DMS 273 (cell line): Measurements from ENCODE around the gene ZNF326.
"Not testable (repeated sequence)": the region's sequence is repeated elsewhere in the genome, so short reads cannot be mapped to it uniquely, and the experiment has no call there.

ENCODE experiments used
- DNase-seq: peaks from one replicate; lab custom pipeline; 2025; ENCODE audit not compliant: unreplicated experiment; lab: John Stamatoyannopoulos, UW

ZNF326 gene

DNA sequence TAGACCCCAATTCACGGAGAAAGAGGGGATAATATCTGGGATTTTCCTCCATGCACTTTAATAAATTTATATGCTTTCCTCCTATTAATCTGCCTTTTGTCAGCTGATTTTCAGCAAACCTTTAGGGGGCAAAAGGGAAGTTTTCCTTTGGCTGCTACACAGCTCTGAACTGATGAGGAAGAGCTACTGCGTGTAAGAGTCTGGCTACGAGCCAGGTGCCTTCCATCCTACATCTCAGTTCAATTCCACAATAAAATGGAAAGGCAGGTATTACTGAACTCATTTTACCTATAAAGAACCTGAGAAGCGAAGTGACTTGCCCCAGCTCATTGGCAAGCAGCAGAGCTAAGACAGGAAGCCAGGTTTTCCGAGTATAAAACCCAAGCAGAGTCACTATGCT, 28.3 kb upstream of the ZNF326 start:
- no peak for DNase-seq

DNA sequence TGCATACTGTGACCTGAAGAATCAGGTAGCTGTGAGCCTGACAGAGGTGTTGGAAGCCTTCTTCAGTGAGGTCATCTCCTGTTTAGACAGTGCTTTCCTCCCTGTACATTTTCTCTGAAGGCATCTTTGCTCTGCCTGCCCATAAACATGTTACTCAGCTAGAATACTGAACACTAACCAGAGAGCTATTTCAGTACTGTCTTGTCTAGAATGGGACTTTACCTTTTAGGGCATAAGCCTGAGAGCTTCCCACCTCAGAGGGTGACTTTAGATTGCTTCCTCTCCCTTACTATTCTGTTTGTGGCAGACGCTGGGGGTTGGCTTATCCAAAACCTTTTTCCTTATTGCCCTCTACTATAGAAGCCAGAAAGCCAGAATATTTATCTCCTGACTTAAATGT, 23.3 kb upstream of the ZNF326 start:
- no peak for DNase-seq

DNA sequence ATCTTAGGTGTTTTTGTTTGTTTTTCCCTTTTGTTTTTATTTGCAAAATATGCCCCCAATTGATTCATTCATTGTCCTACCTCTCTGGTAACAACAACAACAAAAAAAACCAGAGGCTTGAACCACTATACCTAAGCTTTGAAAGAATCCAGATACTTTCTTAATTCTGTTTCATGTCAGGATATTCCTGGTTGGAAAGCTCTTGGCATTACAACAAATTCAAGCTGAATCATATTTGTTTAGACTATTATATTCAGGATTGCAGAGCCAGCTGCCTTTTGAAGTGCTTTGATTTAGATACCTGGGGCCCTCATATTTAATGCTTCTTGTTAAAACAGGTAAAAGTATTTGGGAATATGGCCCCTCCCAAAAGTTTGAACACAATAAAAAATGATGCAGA, 22.9 kb upstream of the ZNF326 start:
- DNase-seq: no peak

DNA sequence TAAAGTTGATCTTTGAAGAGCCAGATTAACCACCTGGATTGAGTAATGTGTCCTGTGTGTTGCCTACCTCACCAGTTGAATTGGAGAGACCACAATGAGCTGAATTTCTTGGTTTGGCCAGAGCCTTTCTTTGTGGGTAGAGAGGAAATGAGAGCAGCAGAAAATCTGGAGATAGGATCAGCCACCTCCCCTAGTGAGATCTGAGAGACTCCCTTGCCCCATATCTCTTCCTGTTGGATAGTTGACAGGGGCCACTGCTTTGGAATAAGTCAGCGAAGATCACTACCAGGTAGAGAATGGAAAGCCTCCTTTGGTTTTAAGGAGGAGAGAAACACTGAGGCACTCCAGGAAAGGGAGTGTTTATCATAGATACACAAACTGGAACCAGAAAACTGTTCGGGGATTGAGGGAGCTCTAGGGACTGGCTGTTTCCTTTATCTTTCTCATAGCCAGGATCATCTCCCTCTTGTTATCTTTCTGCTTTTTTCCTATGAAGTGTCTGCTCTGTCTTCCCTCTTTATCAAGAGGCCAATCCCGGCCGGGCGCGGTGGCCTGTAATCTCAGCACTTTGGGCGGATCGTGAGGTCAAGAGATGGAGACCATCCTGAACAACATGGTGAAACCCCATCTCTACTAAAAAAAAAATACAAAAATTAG, 21.3 kb upstream of the ZNF326 start:
- no peak for DNase-seq

DNA sequence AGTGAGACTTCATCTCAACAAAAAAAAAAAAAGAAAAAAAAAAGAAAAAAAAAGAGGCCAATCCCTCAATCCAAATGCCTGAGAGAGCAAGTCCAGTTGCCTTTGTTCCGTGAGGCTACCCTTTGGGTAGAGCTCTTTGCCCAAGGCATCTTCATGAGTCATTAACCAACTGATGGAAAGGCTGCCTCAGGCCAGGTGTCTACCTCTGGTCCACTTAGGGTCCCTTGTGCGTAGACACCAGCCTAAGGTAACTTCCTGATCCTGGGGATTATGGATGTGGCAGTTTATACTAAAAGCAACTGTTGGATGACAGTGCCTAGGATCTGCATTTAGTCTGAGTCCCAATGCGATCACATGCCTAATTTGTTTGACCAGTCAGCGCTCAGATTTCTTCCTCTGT, 20.7 kb upstream of the ZNF326 start:
- no peak for DNase-seq

DNA sequence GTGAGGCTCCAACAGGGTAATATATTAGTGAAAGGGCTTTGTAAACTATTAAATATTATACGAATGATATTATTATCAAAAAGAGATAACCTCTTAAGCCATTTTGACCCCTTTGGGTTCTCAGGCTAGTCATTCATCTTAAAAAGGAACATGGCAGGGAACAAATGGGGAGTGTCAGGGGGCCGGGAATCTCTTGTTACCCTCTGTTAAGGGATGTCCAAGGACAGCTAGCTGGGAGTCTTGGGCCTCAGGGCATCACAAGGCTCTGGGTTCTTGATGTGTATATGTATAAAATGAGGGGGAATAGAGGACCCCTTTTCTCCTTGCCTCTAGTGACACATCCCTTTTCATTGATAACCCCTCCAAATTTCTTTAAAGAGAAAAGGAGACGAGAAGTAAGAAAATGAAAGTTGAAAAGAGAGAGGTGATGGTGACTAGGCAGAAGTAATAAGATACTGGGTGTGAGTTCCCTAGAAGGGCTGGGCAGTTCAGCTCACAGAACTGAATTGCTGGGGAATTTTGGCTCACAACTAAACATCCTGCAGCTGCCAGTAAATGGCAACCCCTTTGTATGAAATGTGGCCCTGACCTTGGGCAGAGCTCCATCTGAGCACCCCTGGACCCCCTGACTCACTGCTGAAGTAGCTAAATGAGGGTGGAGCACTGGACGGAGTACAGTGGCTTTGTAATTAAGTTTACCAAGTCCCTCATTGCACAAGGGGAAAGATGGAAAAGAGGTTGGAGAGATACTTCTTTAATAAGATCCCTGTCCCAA, 20.0 kb upstream of the ZNF326 start:
- no peak for DNase-seq

DNA sequence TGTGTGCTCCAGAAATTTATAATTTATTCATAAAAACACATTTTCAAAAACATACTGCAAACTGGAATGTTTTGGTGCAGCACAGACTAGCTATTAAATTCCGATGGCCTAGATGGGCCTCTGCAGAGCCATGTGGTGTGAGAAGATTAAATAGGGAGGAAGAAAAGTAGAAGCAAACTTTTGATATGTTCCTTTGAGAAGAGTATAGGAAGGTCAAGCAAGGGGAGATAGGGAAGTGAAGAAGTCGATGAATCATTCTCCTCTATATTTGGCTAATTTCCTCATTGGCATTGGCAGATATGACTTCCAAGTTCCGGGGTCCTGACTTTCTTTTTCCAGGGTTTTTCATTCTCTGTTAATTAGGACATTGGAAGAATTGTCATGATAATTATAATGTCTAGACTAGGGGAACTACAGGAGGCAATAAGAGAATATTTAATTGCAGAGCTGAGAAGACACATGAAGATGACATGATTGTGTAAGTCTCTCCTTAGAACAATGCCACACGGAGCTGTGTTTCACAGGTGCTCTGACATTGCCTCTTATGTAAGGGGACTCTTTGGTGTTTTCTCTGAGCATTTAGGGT, 19.3 kb upstream of the ZNF326 start:
- DNase-seq: no peak

DNA sequence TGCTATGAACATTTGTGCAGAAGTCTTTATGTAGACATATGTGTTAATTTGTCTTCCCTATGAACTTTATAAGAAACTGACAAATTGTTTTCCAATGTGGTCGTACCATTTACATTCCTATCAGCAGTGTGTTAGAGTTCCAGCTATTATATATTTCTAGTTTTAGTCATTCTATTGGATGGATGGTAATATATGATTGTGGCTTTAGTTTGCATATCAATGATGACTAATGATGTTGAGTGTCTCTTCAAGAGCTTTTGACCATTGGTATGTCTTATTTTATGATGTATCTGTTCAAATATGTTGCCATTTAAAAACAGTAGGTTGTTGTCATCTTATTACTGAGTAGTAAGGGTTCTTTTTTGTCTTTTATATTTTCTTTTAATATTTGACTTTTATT, 16.2 kb upstream of the ZNF326 start:
- no peak for DNase-seq

DNA sequence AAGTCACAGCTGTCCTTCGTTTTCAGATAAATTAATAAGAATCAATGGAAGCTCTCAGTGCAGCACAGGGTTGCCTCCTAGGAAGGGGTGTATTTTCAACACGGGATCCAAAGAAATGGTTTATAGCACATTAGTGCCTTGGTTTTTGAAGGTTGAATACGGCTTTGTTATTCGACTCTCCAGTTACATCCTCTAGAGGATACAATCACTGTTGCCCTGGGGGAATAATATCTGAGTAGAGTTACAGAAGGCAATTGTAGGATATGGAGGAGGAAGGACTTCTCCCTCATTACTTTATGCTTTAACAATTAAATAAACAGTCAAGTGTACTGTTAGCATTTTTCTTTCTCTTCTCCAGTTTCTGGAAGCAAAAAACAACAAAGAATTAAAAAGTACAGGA, 14.3 kb upstream of the ZNF326 start:
- peak; percentile 24 for DNase-seq

DNA sequence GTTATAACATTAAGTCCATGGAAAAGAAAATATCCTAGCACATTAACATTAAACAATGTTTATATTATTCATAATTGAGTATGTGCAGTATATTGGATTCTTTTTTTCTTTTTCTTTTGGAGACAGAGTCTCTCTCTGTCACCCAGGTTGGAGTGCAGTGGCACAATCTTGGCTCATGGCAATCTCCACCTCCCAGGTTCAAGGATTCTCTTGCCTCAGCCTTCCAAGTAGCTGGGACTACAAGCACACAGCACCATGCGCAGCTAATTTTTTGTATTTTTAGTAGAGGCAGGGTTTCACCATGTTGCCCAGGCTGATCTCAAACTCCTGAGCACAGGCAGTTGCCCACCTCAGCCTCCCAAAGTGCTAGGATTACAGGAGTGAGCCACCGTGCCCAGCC, 12.1 kb upstream of the ZNF326 start:
- not testable (repeated sequence) for DNase-seq

DNA sequence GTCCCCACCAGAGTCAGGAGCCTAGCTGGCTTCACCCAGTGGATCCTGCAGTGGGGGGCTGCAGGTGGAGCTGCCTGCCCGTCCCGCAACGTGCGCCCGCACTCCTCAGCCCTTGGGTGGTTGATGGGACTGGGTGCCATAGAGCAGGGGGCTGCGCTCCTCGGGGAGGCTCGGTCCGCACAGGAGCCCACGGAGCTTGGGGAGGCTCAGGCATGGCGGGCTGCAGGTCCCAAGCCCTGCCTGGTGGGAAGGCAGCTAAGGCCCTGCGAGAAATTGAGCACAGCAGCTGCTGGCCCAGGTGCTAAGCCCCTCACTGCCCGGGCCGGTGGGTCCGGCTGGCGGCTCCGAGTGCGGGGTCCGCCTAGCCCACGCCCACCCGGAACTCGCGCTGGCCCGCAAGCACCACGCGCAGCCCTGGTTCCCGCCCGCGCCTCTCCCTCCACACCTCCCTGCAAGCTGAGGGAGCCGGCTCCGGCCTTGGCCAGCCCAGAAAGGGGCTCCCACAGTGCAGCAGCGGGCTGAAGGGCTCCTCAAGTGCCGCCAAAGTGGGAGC, 10.3 kb upstream of the ZNF326 start:
- DNase-seq: not testable (repeated sequence)

DNA sequence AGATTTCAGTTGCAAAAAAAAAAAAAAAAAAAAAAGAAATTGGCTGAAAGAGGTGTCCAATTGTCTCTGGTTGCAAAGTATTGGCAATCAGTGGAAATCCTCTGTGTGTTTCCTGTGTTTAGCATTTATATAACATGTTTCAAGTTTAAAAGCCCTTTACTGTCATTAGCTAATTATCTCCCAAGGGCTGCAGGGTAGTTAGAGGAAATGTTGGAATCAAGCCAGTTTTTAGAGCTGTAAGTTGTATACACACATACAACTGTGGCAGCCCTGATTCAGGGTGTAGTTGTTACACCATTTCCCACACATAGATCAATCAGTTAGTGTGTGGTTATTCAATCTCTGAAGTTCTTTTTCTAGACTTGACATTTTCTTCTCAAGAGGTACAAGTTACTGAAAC, 8.9 kb upstream of the ZNF326 start:
- DNase-seq: peak; percentile 55

DNA sequence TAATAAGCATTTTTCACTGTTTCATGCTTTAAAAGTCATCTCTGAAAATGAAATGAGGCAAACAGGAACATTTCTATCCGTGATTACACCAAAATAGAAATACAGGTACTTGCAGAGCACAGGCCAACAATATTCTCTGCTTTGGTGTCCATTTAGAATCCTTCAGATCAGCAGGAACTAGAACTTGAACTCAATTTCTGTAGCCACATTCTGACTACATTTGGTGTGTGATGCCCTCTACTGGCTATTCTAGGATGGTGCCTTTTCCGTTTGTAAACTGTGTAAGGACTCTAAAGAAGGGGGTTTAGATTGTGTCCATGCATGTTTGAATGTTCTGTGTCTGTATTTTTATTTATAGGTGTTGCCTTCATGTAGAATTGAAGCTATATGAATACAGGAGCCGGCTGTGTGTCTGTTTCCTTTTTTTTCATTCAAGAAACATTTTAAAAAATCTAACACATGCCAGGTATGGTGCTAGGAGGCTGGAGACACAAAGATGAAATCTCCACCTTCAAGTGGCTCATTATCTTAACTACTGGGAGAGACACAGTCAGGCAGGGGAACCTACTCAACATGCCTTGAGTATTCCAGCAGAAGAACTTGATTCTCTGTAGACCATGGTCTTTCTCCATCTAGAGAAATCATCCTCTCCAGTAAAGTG, 7.6 kb upstream of the ZNF326 start:
- DNase-seq: peak; percentile 90

DNA sequence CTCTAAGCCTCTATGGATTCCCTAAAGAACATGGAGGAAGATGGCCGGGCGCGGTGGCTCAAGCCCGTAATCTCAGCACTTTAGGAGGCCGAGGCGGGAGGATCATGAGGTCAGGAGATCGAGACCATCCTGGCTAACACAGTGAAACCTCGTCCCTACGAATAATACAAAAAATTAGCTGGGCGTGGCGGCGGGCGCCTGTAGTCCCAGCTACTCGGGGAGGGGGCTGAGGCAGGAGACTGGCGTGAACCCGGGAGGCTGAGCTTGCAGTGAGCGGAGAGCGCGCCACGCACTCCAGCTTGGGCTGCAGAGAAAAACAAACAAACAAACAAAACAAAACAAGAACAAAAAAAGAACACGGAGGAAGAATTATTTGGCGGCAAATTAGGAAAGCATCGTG, 5.8 kb upstream of the ZNF326 start:
- no peak for DNase-seq

DNA sequence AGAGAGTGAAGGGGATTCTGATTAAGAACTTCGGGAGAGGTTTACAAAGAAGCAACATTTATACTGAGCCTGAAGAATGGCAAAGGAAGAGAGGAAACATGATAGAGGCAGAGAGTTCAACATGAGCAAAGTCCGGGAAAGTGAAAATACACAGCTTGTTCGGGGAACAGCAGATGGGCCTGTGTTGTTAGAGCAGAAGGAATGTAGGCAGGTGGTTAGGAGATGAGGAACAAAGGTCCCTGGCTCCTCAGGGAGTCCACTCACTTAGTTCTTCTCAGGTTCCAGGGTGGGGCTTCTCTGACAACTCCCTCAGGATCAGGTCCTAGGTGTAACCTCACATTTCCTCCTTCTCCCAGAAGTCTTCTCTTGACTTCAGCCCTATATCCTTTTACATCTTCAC, 5.1 kb upstream of the ZNF326 start:
- DNase-seq: peak; percentile 95

DNA sequence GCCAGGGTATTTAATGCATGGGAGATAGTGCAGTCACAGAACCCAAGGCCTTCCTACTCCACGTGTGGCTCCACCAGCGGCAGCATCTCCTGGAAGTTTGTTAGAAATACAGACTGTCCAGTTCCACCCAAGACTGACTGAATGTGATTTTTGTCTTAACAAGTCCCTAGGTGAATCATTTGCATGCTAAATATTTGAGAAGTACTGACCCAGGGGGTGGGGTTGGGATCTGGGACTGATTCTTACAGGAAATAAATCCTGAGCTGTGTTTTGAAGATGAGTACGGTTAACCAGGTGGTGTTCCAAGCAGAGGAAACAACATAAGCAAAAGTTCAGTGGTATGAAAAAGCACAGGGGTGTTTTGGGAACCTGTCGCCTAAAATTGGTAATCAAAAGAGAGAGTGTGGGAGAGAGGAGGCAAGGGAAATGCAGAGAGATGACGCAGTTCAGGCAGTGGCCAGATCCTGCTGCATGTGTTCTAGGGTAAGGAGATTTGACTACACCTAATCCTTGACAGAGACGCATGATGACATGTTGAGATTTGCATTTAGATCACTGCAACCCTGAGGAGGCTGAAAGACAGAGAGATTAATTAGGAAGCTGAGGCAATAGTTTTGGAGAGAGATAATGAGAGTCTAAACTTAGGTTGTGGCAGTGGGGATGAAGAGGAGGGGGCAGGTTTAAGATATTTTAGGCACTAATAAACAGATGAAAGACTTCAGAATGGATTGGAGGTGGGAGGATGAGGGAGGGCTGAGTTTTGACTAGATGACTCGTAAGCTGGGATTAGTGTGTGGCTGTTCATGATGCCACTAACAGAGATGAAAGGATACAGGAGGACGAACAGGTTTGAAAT, 3.7 kb upstream of the ZNF326 start:
- DNase-seq: peak; percentile 59

DNA sequence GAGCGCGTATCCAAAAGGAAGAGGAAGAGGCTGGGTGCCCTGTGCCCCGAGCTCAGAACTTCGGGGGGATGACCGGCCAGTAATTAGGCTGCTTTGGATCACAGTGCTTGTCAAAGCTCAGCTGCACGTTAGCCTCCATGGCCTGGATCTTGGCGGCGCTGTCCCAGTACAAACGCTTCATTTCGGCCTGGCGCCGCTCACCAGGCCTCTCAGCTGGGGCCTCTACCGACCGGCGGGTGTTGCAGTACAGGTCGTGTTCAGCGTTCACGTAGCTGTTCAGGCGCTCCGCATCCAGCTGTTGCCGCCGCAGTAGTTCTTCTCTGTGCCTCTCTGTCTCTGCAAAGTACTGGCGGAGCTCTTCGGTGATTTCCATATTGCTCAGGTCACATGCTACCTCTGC, 1.4 kb upstream of the ZNF326 start:
- DNase-seq: no peak

DNA sequence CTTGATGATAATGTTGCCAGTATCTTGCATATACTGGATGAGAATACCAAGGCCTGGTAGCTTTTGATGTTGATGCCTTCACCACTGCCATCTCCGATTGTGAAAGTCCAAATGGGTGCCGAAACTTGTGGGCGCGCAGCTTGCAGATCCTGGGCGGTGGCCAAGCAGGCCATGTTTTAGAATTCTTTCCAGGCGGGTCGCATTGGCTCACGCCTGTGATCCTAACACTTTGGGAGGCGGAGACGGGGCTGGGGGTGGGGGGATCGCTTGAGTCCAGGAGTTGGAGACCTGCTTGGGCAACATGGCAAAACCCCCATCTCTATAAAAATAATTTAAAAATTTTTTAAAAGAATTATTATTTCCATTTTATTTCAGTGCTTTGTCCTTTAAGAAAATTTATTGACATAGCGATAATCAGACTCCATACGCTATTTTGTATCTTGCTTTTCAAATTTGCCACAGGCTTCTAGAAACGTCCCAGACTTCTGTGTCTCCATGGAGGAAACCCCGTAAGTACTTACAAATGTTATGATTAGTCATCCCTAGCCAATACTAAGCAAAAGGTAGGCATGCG, 592 bp upstream of the ZNF326 start:
- no peak for DNase-seq

DNA sequence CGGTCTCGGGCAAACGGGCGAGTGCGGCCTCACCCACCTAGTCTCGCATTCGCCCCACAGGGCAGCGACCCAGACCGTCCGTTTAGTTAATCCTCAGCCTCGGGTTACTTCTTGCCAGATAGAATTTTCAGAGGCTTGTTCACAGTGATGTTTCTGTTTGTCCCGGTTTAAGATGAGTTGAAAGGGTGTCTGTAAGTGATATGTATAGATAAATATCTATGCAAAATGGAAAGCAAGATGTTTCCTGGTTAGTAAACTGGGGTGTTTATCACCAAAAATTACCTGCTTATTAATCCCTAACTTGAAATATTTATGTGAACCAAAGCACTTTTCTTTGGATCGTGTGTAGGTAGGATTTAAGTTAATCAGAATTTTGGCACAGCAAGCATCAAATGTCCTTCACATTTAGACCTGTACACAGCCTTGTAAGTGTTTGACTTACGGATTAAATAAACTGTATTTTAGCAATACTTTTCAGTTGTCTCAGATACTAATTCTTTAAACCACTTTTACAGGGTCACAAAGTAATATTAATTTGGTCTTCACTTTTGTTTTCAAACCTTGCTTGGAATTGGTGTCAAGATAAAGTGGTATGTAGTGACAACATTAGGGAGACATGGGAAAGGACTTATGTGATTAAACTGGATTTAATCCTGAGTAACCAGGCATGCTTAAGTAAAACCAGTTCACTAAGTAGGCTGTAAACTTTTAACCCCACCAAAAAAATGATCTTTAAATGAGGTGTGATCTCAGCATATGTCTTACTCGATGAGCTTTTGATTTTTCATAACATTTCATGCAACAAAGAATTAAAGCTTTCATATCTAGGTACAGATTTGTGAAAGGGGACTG, 914 bp downstream of the ZNF326 start:
- peak; percentile 34 for DNase-seq
